GM12864 (cell line): ENCODE data around the gene UBL7.

ENCODE experiments used
- DNase-seq: peaks from one replicate; pipeline ENCODE4 v3.0.0-alpha.2; 2011; ENCODE audit warnings: low read depth
- H3K4me3 ChIP-seq: 2 replicates; pipeline ENCODE4 v1.5.1; 2011; ENCODE audit warnings: mild to moderate bottlenecking, low read depth, low read length, control low read depth
- TF ChIP-seq, protein P1 (sequence below): IDR thresholded peaks from 2 replicates; pipeline ENCODE4 v1.5.1; 2011; ENCODE audit warnings: low read depth, mild to moderate bottlenecking, moderate library complexity, low read length, control low read depth, inconsistent platforms; ENCODE audit errors: missing control alignments

The UBL7 gene

DNA sequence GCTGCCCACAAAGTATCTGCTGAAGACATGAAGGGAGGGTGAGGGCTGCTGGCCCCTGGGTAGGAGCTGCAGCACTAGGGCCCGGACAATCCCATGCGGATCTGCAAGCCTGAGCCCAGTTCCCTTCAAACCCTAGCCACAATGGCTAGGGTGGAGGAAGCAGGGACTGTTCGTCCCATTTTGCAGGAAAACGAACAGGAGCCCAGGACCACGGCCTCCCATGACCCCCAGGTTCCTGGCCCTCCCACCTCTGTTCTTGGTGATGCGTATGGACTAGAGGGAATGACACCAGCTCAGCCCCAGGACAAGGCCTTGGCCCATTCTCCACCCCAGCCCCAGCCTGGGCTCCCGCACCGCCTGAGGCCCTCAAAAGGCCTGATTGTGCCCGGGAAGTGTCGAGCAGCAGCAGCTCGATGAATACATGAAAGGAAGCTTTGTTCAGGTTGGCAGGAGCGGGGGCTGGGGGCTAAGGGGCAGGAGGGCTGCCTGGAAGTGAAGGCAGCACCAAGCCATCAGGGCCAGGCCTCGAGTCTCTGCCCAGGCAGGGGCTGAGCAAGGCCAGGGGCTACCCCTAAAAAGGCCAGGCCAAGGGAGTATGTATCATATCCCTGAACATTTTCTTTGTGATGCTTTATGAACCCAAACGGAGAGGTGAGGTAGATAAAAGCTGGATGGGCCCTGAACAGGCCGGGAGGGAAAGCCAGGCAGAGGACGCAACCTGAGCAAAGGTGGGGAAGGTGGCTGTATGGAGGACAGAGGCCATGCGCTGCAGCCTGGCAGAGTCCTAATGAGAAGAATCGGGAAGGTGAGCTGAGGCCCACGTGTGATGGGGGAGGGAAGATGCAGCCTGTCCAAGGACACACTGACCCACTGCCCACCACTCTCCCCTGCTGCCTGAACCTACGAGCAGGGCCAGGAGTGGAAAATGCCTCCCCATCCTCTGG lies 39.4 kb downstream of the UBL7 start:
- DNase-seq = no peak
- TF ChIP-seq, protein P1, sequence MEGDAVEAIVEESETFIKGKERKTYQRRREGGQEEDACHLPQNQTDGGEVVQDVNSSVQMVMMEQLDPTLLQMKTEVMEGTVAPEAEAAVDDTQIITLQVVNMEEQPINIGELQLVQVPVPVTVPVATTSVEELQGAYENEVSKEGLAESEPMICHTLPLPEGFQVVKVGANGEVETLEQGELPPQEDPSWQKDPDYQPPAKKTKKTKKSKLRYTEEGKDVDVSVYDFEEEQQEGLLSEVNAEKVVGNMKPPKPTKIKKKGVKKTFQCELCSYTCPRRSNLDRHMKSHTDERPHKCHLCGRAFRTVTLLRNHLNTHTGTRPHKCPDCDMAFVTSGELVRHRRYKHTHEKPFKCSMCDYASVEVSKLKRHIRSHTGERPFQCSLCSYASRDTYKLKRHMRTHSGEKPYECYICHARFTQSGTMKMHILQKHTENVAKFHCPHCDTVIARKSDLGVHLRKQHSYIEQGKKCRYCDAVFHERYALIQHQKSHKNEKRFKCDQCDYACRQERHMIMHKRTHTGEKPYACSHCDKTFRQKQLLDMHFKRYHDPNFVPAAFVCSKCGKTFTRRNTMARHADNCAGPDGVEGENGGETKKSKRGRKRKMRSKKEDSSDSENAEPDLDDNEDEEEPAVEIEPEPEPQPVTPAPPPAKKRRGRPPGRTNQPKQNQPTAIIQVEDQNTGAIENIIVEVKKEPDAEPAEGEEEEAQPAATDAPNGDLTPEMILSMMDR = no peak
- peak overlapping the region; percentile 38 for H3K4me3 ChIP-seq

- TF ChIP-seq, protein P1 = no peak
- DNase-seq = no peak
Measured at GRCh38 chr15:74420193-74420905, 40.6 kb downstream of the UBL7 start.

DNA sequence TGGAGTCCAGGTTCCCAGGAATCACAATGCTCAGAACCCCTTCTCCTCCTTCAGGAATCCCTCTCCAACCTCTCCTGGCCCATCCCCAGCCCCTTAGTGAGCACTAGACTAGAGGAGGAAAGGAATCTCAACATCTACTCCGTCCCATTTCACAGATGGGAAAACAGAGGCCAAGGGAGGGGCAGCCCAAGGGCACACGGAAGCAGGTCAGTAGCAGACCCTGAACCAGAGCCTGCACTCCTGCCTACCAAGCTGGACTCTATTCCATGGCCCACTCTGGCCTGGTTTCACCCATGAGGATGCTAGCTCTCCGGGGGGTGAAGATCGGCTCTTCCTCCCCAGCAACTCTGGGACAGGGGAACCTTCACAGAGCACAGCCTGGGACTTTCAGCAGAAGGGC lies 41.5 kb downstream of the UBL7 start:
- no peak overlapping the region for H3K4me3 ChIP-seq
- TF ChIP-seq, protein P1 = no peak
- no peak for DNase-seq

More at GRCh38 chr15:74420193-74420905, 40.6 kb downstream of the UBL7 start:
- H3K4me3 ChIP-seq = peak overlapping the region; percentile 38; the same call in 1 of the 2 replicates

DNA sequence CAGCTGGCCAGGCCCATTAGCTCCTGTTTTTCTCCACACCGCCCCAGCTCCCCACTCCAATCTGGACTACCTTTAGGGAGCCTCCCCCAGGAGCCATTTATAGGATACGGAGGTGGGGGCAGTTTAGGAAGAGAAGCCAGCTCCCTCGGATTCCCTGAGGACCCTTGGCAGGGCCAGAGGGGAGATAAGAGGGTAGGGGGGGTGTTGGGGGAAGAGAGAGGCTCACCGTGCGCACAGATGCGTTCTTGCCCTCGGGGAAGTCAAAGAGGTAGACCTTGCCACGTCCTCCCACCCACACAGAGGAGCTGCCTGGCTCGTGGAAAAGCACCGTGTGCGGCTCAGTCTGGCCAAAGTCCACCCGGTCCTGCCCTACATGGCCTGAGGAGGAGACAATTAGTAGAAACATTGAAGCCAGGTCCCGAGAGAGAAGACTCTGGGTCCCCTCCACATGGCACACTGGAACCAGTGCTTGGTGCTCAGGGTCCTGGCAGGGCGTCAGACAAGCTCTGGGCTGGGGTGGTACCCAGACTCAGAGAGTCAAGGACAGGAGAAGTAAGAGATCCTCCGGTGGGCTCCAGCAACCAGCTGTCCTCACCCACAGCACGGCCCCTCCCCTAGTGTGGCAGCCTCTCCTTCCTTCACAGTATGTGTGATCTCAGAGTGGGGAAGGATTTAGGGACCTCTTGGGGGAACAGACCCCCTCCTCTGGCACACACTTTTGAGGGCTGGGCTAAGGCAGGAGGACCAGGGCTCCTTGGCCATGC lies 42.2 kb downstream of the UBL7 start:
- H3K4me3 ChIP-seq = no peak overlapping the region
- TF ChIP-seq, protein P1 = no peak
- DNase-seq = no peak

GRCh38 chr15:74417670-74418069 lies 43.3 kb downstream of the UBL7 start:
- no peak overlapping the region for H3K4me3 ChIP-seq
- TF ChIP-seq, protein P1 = no peak
- DNase-seq = no peak

DNA sequence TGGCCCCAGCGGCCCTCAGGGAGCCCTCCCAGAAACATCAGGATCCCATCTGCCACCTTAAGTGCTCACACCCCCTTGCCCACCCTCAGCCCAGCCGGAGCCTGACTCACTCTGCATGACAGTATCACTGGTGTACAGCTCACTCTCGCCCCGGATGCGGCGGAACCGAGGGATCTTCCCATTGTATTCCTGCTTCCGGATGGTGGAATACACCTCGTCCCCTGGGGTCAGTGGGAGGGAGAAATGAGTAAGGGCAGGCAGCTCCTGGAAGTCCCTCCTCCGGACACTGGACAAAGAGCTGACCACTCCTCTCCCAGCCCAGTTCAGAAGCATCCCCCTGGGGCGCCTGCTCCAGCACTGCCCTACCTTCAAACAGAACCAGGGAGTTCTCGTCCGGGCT lies 43.7 kb downstream of the UBL7 start:
- TF ChIP-seq, protein P1 = no peak
- DNase-seq = no peak

More for the DNA sequence above, 43.7 kb downstream of the UBL7 start:
- H3K4me3 ChIP-seq = no peak overlapping the region
